IMR-90 (cell line): ENCODE measurements around the gene PAPLN. TPM values are rescaled to one million over a fixed set of nuclear protein-coding genes. Genes with fewer than 3 reads are reported as not detected.

Experiments used
- ATAC-seq: fragments of 200-7000 bp; cut with Tn5 transposase; 2 replicates; pipeline ENCODE4 v1.9.1; 2020; ENCODE audit warnings: low read depth, mild to moderate bottlenecking, moderate library complexity
- BruUV-seq: library from RNA; stranded (reverse); fragments of 400-500 nt; replicated peaks from 2 replicates; lab custom pipeline; 2021; lab: Mats Ljungman, UMichigan
- CTCF ChIA-PET: fragments of 300-600 bp; formaldehyde crosslinking; extraction: SDS; loops from one replicate; lab custom pipeline; 2021; ENCODE audit warnings: antibody characterized with exemption; lab: Yijun Ruan, JAX
- POLR2A ChIA-PET: fragments of 300-600 bp; sonication (Branson Sonifier 250); formaldehyde crosslinking; loops from one replicate; lab custom pipeline; 2022; ENCODE audit warnings: antibody characterized with exemption; ENCODE audit not compliant: unreplicated experiment; lab: Charles Lee
- DNase-seq: peaks from one replicate; pipeline ENCODE4 v3.0.0; 2013
- H2AFZ ChIP-seq: replicated peaks from 2 replicates; pipeline ENCODE3; 2013; ENCODE audit warnings: low read length, mild to moderate bottlenecking; ENCODE audit not compliant: poor library complexity
- H2AK5ac ChIP-seq: 2 replicates; pipeline ENCODE4 v1.6.1; 2013; ENCODE audit warnings: low read depth, low read length, inconsistent platforms
- H2AK9ac ChIP-seq: replicated peaks from 2 replicates; pipeline ENCODE3; 2013; ENCODE audit warnings: mild to moderate bottlenecking, low read depth, low read length, moderate library complexity; ENCODE audit not compliant: poor library complexity
- H2BK120ac ChIP-seq: 2 replicates; pipeline ENCODE4 v1.6.1; 2013; ENCODE audit warnings: low read depth, low read length, inconsistent platforms
- H2BK15ac ChIP-seq: 3 replicates; pipeline ENCODE4 v1.6.1; 2013; ENCODE audit warnings: low read depth, low read length, inconsistent platforms
- H2BK20ac ChIP-seq: 2 replicates; pipeline ENCODE4 v1.6.1; 2013; ENCODE audit warnings: low read depth, mild to moderate bottlenecking, inconsistent platforms, low read length, moderate library complexity
- H2BK5ac ChIP-seq: 2 replicates; pipeline ENCODE4 v1.6.1; 2013; ENCODE audit warnings: mild to moderate bottlenecking, low read depth, low read length, inconsistent platforms; ENCODE audit not compliant: poor library complexity, severe bottlenecking
- H3K14ac ChIP-seq: replicated peaks from 2 replicates; pipeline ENCODE4 v1.6.1; 2013; ENCODE audit warnings: low read depth, low read length, inconsistent platforms
- H3K18ac ChIP-seq: 2 replicates; pipeline ENCODE4 v1.6.1; 2013; ENCODE audit warnings: low read depth, low read length, control low read depth
- H3K23ac ChIP-seq: 2 replicates; pipeline ENCODE4 v1.6.1; 2013; ENCODE audit warnings: low read depth, low read length, inconsistent platforms
- H3K27ac ChIP-seq: 2 replicates; pipeline ENCODE4 v1.5.1; 2013; ENCODE audit warnings: mild to moderate bottlenecking, control low read depth, low read length; ENCODE audit not compliant: insufficient read depth
- H3K27me3 ChIP-seq: 2 replicates; pipeline ENCODE4 v1.6.1; 2013; ENCODE audit warnings: low read length; ENCODE audit not compliant: control insufficient read depth, insufficient read depth
- H3K36me3 ChIP-seq: 2 replicates; pipeline ENCODE4 v1.6.1; 2013; ENCODE audit warnings: low read length, mixed read lengths; ENCODE audit not compliant: control insufficient read depth, insufficient read depth
- H3K4ac ChIP-seq: 2 replicates; pipeline ENCODE4 v1.6.1; 2013; ENCODE audit warnings: low read depth, low read length, inconsistent platforms
- H3K4me1 ChIP-seq: 2 replicates; pipeline ENCODE4 v1.6.1; 2013; ENCODE audit warnings: low read length, mixed read lengths; ENCODE audit not compliant: control insufficient read depth, insufficient read depth
- H3K4me2 ChIP-seq: 2 replicates; pipeline ENCODE4 v1.6.1; 2013; ENCODE audit warnings: low read depth, mild to moderate bottlenecking, control low read depth, low read length, moderate library complexity
- H3K4me3 ChIP-seq: 2 replicates; pipeline ENCODE4 v1.5.1; 2013; ENCODE audit warnings: low read depth, mild to moderate bottlenecking, control low read depth, low read length, moderate library complexity; ENCODE audit not compliant: insufficient read depth
- H3K56ac ChIP-seq: 2 replicates; pipeline ENCODE4 v1.6.1; 2013; ENCODE audit warnings: low read length, inconsistent platforms; ENCODE audit not compliant: insufficient read depth; ENCODE audit errors: extremely low read depth
- H3K79me1 ChIP-seq, 2 experiments: 2 replicates each; pipeline ENCODE4 v1.6.1; 2013; ENCODE audit warnings: low read length in 2 of 2, inconsistent platforms in 1 of 2, low read depth in 1 of 2
- H3K9ac ChIP-seq: 2 replicates; pipeline ENCODE4 v1.6.1; 2013; ENCODE audit warnings: low read depth, low read length, control low read depth
- H3K9me1 ChIP-seq: 2 replicates; pipeline ENCODE4 v1.6.1; 2013; ENCODE audit warnings: low read length, inconsistent platforms; ENCODE audit not compliant: insufficient read depth
- H3K9me3 ChIP-seq: 2 replicates; pipeline ENCODE4 v1.6.1; 2013; ENCODE audit warnings: low read length; ENCODE audit not compliant: control insufficient read depth, insufficient read depth
- H4K20me1 ChIP-seq: 2 replicates; pipeline ENCODE4 v1.6.1; 2013; ENCODE audit warnings: low read length, inconsistent platforms; ENCODE audit not compliant: insufficient read depth
- H4K5ac ChIP-seq: 2 replicates; pipeline ENCODE4 v1.6.1; 2013; ENCODE audit warnings: mild to moderate bottlenecking, low read depth, low read length, control low read depth
- H4K8ac ChIP-seq, 2 experiments: 2 replicates each; pipeline ENCODE4 v1.6.1; 2013; ENCODE audit warnings: low read depth in 2 of 2, low read length in 2 of 2, control low read depth in 1 of 2, inconsistent platforms in 1 of 2
- H4K91ac ChIP-seq: 2 replicates; pipeline ENCODE4 v1.6.1; 2013; ENCODE audit warnings: low read depth, low read length, inconsistent platforms; ENCODE audit not compliant: insufficient read depth
- CEBPB ChIP-seq: IDR thresholded peaks from 2 replicates; pipeline ENCODE4 v1.6.1; 2012; ENCODE audit warnings: low read depth, low read length, improper control_type of control experiment
- MXI1 ChIP-seq: IDR thresholded peaks from 2 replicates; pipeline ENCODE4 v1.6.1; 2012; ENCODE audit warnings: low read depth, mild to moderate bottlenecking, low read length, moderate library complexity, borderline replicate concordance
- RCOR1 ChIP-seq: IDR thresholded peaks from 2 replicates; pipeline ENCODE4 v1.6.1; 2012; ENCODE audit warnings: mild to moderate bottlenecking, low read length, improper control_type of control experiment; ENCODE audit not compliant: insufficient replicate concordance
- WGBS, 2 experiments: methylation state at CpG; one replicate each; pipeline versions ENCODE4 v1.1.5 to v1.1.7; 2013; ENCODE audit warnings: missing lambda C conversion rate in 2 of 2; ENCODE audit not compliant: insufficient read length in 1 of 2; ENCODE audit errors: extremely low coverage in 2 of 2; 5-methylcytosine and 5-hydroxymethylcytosine counted together
- dilution Hi-C: fragments of 300-500 bp; cut with HindIII; formaldehyde crosslinking; loops from one replicate; pipeline ENCODE4 v1.14.3; 2018; ENCODE audit warnings: low sequenced_read_pairs; ENCODE audit not compliant: unreplicated experiment
- in situ Hi-C: fragments of 300-500 bp; cut with MboI; formaldehyde crosslinking; loops from 3 replicates; pipeline ENCODE4 v1.14.3; 2019; ENCODE audit warnings: low sequenced_read_pairs, inconsistent platforms, mixed read lengths
- intact Hi-C: fragments of 100-400 bp; cut with micrococcal nuclease; formaldehyde crosslinking; loops from 2 replicates; pipeline ENCODE4 v1.10.0; 2022
- microRNA-seq, 2 experiments: library from miRNA; stranded (forward) in 1 of 2; unstranded in 1 of 2; fragments of 10-50 nt in 1 of 2; fragments of <30 nt in 1 of 2; gene quantifications in 1 of 2; microRNA quantifications in 1 of 2; one replicate each; pipeline versions ENCODE3 to v1.1.0; 2013 to 2020; ENCODE audit not compliant: insufficient read depth in 1 of 2, insufficient read length in 1 of 2, unreplicated experiment in 1 of 2
- polyA plus RNA-seq, 3 experiments: library from polyadenylated mRNA; depleted of rRNA; stranded (reverse); fragments of >200 nt; gene quantifications; 2 replicates each; pipeline ENCODE4 v1.2.3, GENCODE V29; 2012; ENCODE audit warnings: low replicate concordance in 1 of 3
- small RNA-seq, 5 experiments: library from RNA; depleted of rRNA; stranded (forward); fragments of <200 nt; gene quantifications; one replicate each; pipeline ENCODE3, GENCODE V24; 2012
- total RNA-seq: library from RNA; depleted of rRNA; stranded (reverse); fragments of >200 nt; gene quantifications from 2 replicates; pipeline ENCODE4 v1.2.3, GENCODE V29; 2012; rRNA removed

PAPLN gene
- total and polyA plus RNA-seq, 2 of the 4 experiments (the other 2 are of a cell fraction) = 0.36 to 1.2 TPM

GRCh38 chr14:73323896-73324399 is 86.6 kb downstream of the PAPLN start:
- dilution Hi-C loops = no loop called here
- no peak overlapping the region for H2BK120ac ChIP-seq
- H2BK5ac ChIP-seq = no peak overlapping the region
- CTCF ChIA-PET = no interaction called here
- in situ Hi-C loops = no loop called here
- H4K5ac ChIP-seq = no peak overlapping the region
- no peaks in the 10 kb centered on the region for H3K9me3 ChIP-seq
- no peak overlapping the region for H3K23ac ChIP-seq
- POLR2A ChIA-PET = interaction anchor here (0.5 kb wide), 1 partner anchor 8 kb away, joined by 3 read pairs; no protein-coding TSS in a partner anchor
- no CpG with 5 or more reads among the region's 3 CpGs for WGBS, 2 experiments
- BruUV-seq = no TSS peak
- H3K36me3 ChIP-seq = peaks cover 2% of the 10 kb centered on the region; the same call in 1 of the 2 replicates
- intact Hi-C loops = no loop called here
- no peak overlapping the region for H3K4ac ChIP-seq
- H3K79me1 ChIP-seq = peaks cover 28 to 39% of the 10 kb centered on the region in 2 experiments
- H3K9me1 ChIP-seq = peaks cover 12% of the 10 kb centered on the region
- no peak overlapping the region for H3K4me2 ChIP-seq
- H4K91ac ChIP-seq = no peak overlapping the region
- H2BK15ac ChIP-seq = no peak overlapping the region
- H3K56ac ChIP-seq = no peak overlapping the region
- no peak overlapping the region for H4K8ac ChIP-seq
- H3K4me1 ChIP-seq = peaks cover 2% of the 10 kb centered on the region
- no peak overlapping the region for H3K4me3 ChIP-seq
- H2BK20ac ChIP-seq = no peak overlapping the region
- no peak for ATAC-seq
- H3K9ac ChIP-seq = no peak overlapping the region
- no peak for TF ChIP-seq RCOR1
- no peak for TF ChIP-seq CEBPB
- TF ChIP-seq MXI1 = no peak
- no peak overlapping the region for H2AFZ ChIP-seq
- H3K27me3 ChIP-seq = no peaks in the 10 kb centered on the region
- H3K18ac ChIP-seq = no peak overlapping the region
- H2AK5ac ChIP-seq = no peak overlapping the region
- peaks cover 13% of the 10 kb centered on the region; the same call in 1 of the 2 replicates for H4K20me1 ChIP-seq
- no peak for DNase-seq
- H2AK9ac ChIP-seq = no peak overlapping the region
- no peak overlapping the region for H3K27ac ChIP-seq
- no peak overlapping the region for H3K14ac ChIP-seq

Small RNA genes lying within 50 kb of the gene (microRNA-seq; reads per million reads assigned to microRNA genes)
- gene AC004858.1 (ENCODE audit: insufficient read depth, insufficient read length) = not detected
- not detected for gene RNU6-419P (ENCODE audit: insufficient read depth, insufficient read length)

Small RNA genes lying within 50 kb of the gene (small RNA-seq; reads per million reads assigned to genes)
- gene AC004858.1 (0 to 0.14 (median 0) reads per million in 5 experiments), gene RNU6-419P (0 reads per million in 5 experiments)

Other genes with a start within 250 kb of the PAPLN start
- gene ZFYVE1, start 210.4 kb upstream of the PAPLN start, total RNA-seq = 11.1 and 12.2 TPM in 2 replicates
- 14.2 and 16.5 TPM in 2 replicates for gene ZFYVE1, start 210.4 kb upstream of the PAPLN start, polyA plus RNA-seq (2012; rRNA removed)
- gene RBM25, start 179.0 kb upstream of the PAPLN start, total RNA-seq = 32.3 and 46.1 TPM in 2 replicates
- 26.6 and 32.9 TPM in 2 replicates for gene RBM25, start 179.0 kb upstream of the PAPLN start, polyA plus RNA-seq (2012; rRNA removed)
- 62.7 and 66.4 TPM in 2 replicates for gene PSEN1, start 101.0 kb upstream of the PAPLN start, total RNA-seq
- 11.7 and 14.8 TPM in 2 replicates for gene PSEN1, start 101.0 kb upstream of the PAPLN start, polyA plus RNA-seq (2012; rRNA removed)
- gene NUMB, start 221.0 kb downstream of the PAPLN start, total RNA-seq = 41.7 and 45.9 TPM in 2 replicates
- gene NUMB, start 221.0 kb downstream of the PAPLN start, polyA plus RNA-seq (2012; rRNA removed) = 114 and 135 TPM in 2 replicates